ENCODE results near the gene RRAD. TPM values are rescaled to one million over a fixed set of nuclear protein-coding genes. Genes with fewer than 3 reads are reported as not detected.

Gene RRAD
- total and polyA plus RNA-seq, 7 donors, result 164 to 2,869 (median 304) TPM

- no peak for ATAC-seq
- TF ChIP-seq CTCF (IDR thresholded peaks at IDR 0.05), result no peak
- no peaks in the 10 kb centered on the region for H3K9me3 ChIP-seq
- intact Hi-C loops (cut with DNase I), result no loop called here
- WGBS, 3 donors, result 59 to 65% (median 64%) methylated on average over 6 to 7 of the region's 7 CpGs
- no peak overlapping the region for H3K4me3 ChIP-seq
- H3K4me1 ChIP-seq, result peaks cover 26% of the 10 kb centered on the region
- peak in 1 of 2 donors; percentile 29 for DNase-seq
- no peak overlapping the region for H3K27ac ChIP-seq
- H3K27me3 ChIP-seq (ENCODE audit: insufficient read depth in 3 of 3, low read length in 2 of 3), result peaks cover 0 to 2% (median 0%) of the 10 kb centered on the region in 3 donors
- no peaks in the 10 kb centered on the region for H3K36me3 ChIP-seq (ENCODE audit: insufficient read depth in 1 of 2, low read depth in 1 of 2)
These were observed 18.2 kb downstream of the RRAD start for GRCh38 chr16:66906916-66907836.

DNA sequence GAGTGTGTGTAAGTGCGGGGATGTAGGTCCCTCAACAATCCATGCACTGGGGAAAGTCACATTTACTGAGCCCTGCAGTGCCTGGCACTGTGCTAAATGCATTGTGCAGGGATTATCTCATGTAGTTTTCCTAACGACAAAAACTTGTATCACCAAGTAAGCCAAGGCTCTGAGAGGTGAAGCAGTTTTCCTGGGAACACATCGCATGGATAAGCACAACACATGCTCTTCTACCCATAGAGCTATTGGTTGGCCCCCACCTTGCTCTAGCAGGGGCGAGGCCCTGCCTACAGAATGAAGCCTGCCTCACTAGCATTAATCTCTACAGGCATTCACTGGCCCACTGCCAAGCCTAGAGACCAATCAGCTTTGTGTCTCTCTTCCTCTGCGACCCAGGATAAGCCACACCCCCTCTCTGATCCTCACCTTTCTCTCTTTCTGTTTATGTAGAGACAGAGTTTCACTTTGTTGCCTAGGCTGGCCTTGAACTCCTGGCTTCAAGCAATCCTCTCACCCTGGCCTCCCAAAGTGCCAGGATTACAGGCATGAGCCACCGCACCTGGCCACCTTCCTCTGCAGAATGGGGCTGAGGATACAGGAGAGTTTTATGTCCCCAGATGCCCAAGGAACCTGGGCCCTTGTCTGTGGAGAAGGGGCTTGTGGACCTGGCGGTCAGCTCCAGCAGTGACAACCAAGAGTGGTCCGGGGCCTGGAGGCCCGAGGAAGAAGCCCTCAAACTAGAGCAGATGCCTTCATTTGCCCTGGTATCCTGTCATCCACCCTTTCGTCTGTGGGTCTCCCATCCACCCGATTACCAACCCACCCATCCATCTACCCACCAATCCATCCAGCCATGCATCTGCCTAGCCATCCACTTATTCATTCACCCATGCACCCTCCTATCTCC is 19.4 kb downstream of the RRAD start:
- H3K9me3 ChIP-seq, result no peaks in the 10 kb centered on the region
- H3K27ac ChIP-seq, result no peak overlapping the region
- H3K27me3 ChIP-seq (ENCODE audit: insufficient read depth in 3 of 3, low read length in 2 of 3), result peaks cover 0 to 2% (median 0%) of the 10 kb centered on the region in 3 donors
- intact Hi-C loops (cut with DNase I), result no loop called here
- peaks cover 37% of the 10 kb centered on the region for H3K4me1 ChIP-seq
- H3K4me3 ChIP-seq, result no peak overlapping the region
- 70 to 76% (median 73%) methylated on average over 11 of the region's 11 CpGs for WGBS, 3 donors
- DNase-seq (no peak), ATAC-seq (no peak)
- no peaks in the 10 kb centered on the region for H3K36me3 ChIP-seq (ENCODE audit: insufficient read depth in 1 of 2, low read depth in 1 of 2)
- TF ChIP-seq CTCF (IDR thresholded peaks at IDR 0.05), result no peak

- intact Hi-C loops (cut with DNase I), result no loop called here
These were observed 20.3 kb downstream of the RRAD start for GRCh38 chr16:66904846-66905632.

More at GRCh38 chr16:66904846-66905632, 20.3 kb downstream of the RRAD start:
- no peak overlapping the region for H3K4me3 ChIP-seq
- WGBS, 3 donors, result 57 to 62% (median 61%) methylated on average over 16 of the region's 16 CpGs
- DNase-seq (no peak), ATAC-seq (no peak)
- no peaks in the 10 kb centered on the region for H3K9me3 ChIP-seq
- no peaks in the 10 kb centered on the region for H3K27me3 ChIP-seq (ENCODE audit: insufficient read depth in 3 of 3, low read length in 2 of 3)
- H3K4me1 ChIP-seq, result peaks cover 44% of the 10 kb centered on the region
- no peak for TF ChIP-seq CTCF (IDR thresholded peaks at IDR 0.05)
- H3K27ac ChIP-seq, result no peak overlapping the region
- H3K36me3 ChIP-seq (ENCODE audit: insufficient read depth in 1 of 2, low read depth in 1 of 2), result no peaks in the 10 kb centered on the region
